Endothelial cell of hepatic sinusoid (primary cell): ENCODE measurements around the gene ZFYVE28.
"Not testable (repeated sequence)": the region's sequence is repeated elsewhere in the genome, so short reads cannot be mapped to it uniquely, and the experiment has no call there.

Experiments used
- in situ Hi-C: cut with HindIII; loops from 2 replicates; pipeline ENCODE4 v1.10.0; 2017; ENCODE audit warnings: low sequenced_read_pairs

The ZFYVE28 gene

GRCh38 chr4:2241003-2241402, 177.4 kb downstream of the ZFYVE28 start:
- in situ Hi-C loops = loop anchor here (5.0 to 10.0 kb wide), 2 partner anchors 64 to 181 kb away; no protein-coding TSS in a partner anchor

- in situ Hi-C loops = no loop called here
Measured at GRCh38 chr4:2236944-2237666, 181.3 kb downstream of the ZFYVE28 start.

GRCh38 chr4:2231082-2231481, 187.4 kb downstream of the ZFYVE28 start:
- in situ Hi-C loops = no loop called here

- in situ Hi-C loops = no loop called here
Measured at GRCh38 chr4:2226261-2226660, 192.2 kb downstream of the ZFYVE28 start.

GRCh38 chr4:2222838-2223237, 195.6 kb downstream of the ZFYVE28 start:
- in situ Hi-C loops = no loop called here

GRCh38 chr4:2221378-2221777, 197.1 kb downstream of the ZFYVE28 start:
- in situ Hi-C loops = not testable (repeated sequence)

GRCh38 chr4:2220016-2220630, 198.3 kb downstream of the ZFYVE28 start:
- in situ Hi-C loops = no loop called here
